ENCODE data around the gene DNMT1.
A peak's percentile ranks its signal among the peaks of the same experiment; 100 is the strongest.
"Not testable (repeated sequence)": the region's sequence is repeated elsewhere in the genome, so short reads cannot be mapped to it uniquely, and the experiment has no call there.

Gene DNMT1

DNA sequence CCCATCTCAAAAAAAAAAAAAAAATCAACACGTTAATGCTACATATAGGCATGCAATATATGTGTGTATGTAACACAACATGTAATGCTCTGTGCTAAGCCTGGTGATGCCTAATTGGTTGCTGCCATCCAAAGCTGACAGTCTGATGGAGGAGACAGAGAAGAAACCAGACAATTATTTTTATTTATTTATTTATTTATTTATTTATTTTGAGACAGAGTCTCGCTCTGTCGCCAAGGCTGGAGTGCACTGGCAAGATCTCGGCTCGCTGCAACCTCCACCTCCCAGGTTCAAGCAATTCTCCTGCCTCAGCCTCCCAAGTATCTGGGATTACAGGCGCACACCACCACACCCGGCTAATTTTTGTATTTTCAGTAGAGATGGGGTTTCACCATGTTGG lies 40.7 kb upstream of the DNMT1 start:
- no CpG with 5 or more reads among the region's 7 CpGs for WGBS (ENCODE audit: extremely low coverage, insufficient coverage, low lambda C conversion rate)
- not testable (repeated sequence) for H3K79me1 ChIP-seq (ENCODE audit: low read length); H4K5ac ChIP-seq (ENCODE audit: low read length); H3K23ac ChIP-seq (ENCODE audit: low read length); H2AK5ac ChIP-seq (ENCODE audit: low read length); H2BK15ac ChIP-seq (replicated peaks; ENCODE audit: low read depth); H3K4me2 ChIP-seq (ENCODE audit: low read length); H4K8ac ChIP-seq (ENCODE audit: low read depth, low read length); DNase-seq; H3K4me3 ChIP-seq (ENCODE audit: low read length); H3K4ac ChIP-seq (ENCODE audit: low read depth, low read length); H3K27ac ChIP-seq (ENCODE audit: low read depth, low read length); H2BK5ac ChIP-seq (ENCODE audit: low read length); H3K56ac ChIP-seq (ENCODE audit: low read length); H3K36me3 ChIP-seq (ENCODE audit: control insufficient read depth, insufficient read depth, low read length); H3K79me2 ChIP-seq (ENCODE audit: control insufficient read depth, insufficient read depth, low read length); H3K4me1 ChIP-seq (ENCODE audit: control insufficient read depth, low read depth, low read length); H3K18ac ChIP-seq (ENCODE audit: low read length); H3K9ac ChIP-seq (ENCODE audit: low read length); H3K27me3 ChIP-seq (ENCODE audit: insufficient read depth, low read length, poor library complexity); H2BK120ac ChIP-seq (ENCODE audit: low read depth, low read length)

DNA sequence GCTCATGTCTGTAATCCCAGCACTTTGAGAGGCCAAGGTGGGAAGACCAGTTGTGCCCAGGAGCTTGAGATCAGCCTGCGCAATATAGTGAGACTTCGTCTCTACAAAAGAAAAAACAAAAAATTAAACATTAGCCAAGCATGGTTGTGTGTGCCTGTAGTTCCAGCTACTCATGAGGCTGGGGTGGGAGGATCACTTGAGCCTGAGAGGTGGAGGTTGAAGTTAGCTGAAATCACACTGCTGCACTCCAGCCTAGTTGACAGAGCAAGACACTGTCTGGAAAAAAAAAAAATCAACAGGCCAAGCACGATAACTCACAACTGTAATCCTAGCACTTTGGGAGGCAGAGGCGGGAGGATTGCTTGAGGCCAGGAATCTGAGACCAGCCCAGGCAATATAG lies 40.2 kb upstream of the DNMT1 start:
- no peaks in the 10 kb centered on the region for H3K79me2 ChIP-seq (ENCODE audit: control insufficient read depth, insufficient read depth, low read length)
- no peak overlapping the region for H4K8ac ChIP-seq (ENCODE audit: low read depth, low read length)
- H3K4ac ChIP-seq (ENCODE audit: low read depth, low read length), result no peak overlapping the region
- H3K23ac ChIP-seq (ENCODE audit: low read length), result no peak overlapping the region
- H3K27ac ChIP-seq (ENCODE audit: low read depth, low read length), result no peak overlapping the region
- H3K36me3 ChIP-seq (ENCODE audit: control insufficient read depth, insufficient read depth, low read length), result no peaks in the 10 kb centered on the region
- no peaks in the 10 kb centered on the region for H3K4me1 ChIP-seq (ENCODE audit: control insufficient read depth, low read depth, low read length)
- no peak for DNase-seq
- H4K5ac ChIP-seq (ENCODE audit: low read length), result no peak overlapping the region
- H3K4me3 ChIP-seq (ENCODE audit: low read length), result no peak overlapping the region
- H3K9ac ChIP-seq (ENCODE audit: low read length), result no peak overlapping the region
- H2AK5ac ChIP-seq (ENCODE audit: low read length), result no peak overlapping the region
- H2BK120ac ChIP-seq (ENCODE audit: low read depth, low read length), result no peak overlapping the region
- H3K79me1 ChIP-seq (ENCODE audit: low read length), result no peaks in the 10 kb centered on the region
- H3K56ac ChIP-seq (ENCODE audit: low read length), result no peak overlapping the region
- H3K18ac ChIP-seq (ENCODE audit: low read length), result no peak overlapping the region
- no peak overlapping the region for H2BK5ac ChIP-seq (ENCODE audit: low read length)
- H3K4me2 ChIP-seq (ENCODE audit: low read length), result no peak overlapping the region
- no peaks in the 10 kb centered on the region for H3K27me3 ChIP-seq (ENCODE audit: insufficient read depth, low read length, poor library complexity)
- H2BK15ac ChIP-seq (replicated peaks; ENCODE audit: low read depth), result no peak overlapping the region
- WGBS (ENCODE audit: extremely low coverage, insufficient coverage, low lambda C conversion rate), result no CpG with 5 or more reads among the region's 4 CpGs

GRCh38 chr19:10233946-10234345 lies 39.2 kb upstream of the DNMT1 start:
- Histone ChIP-seq H2BK120ac (ENCODE audit: low read depth, low read length) (no peak overlapping the region), H3K4ac (ENCODE audit: low read depth, low read length) (no peak overlapping the region), H2BK5ac (ENCODE audit: low read length) (no peak overlapping the region), H3K27ac (ENCODE audit: low read depth, low read length) (no peak overlapping the region), H3K4me3 (ENCODE audit: low read length) (no peak overlapping the region), H3K18ac (ENCODE audit: low read length) (no peak overlapping the region), H3K79me2 (ENCODE audit: control insufficient read depth, insufficient read depth, low read length) (no peaks in the 10 kb centered on the region), H3K36me3 (ENCODE audit: control insufficient read depth, insufficient read depth, low read length) (no peaks in the 10 kb centered on the region), H3K23ac (ENCODE audit: low read length) (no peak overlapping the region), H3K4me1 (ENCODE audit: control insufficient read depth, low read depth, low read length) (no peaks in the 10 kb centered on the region), H4K8ac (ENCODE audit: low read depth, low read length) (no peak overlapping the region), H2AK5ac (ENCODE audit: low read length) (no peak overlapping the region), H3K56ac (ENCODE audit: low read length) (no peak overlapping the region), H3K79me1 (ENCODE audit: low read length) (no peaks in the 10 kb centered on the region), H3K4me2 (ENCODE audit: low read length) (no peak overlapping the region), H2BK15ac (replicated peaks; ENCODE audit: low read depth) (no peak overlapping the region), H3K27me3 (ENCODE audit: insufficient read depth, low read length, poor library complexity) (no peaks in the 10 kb centered on the region), H3K9ac (ENCODE audit: low read length) (no peak overlapping the region), H4K5ac (ENCODE audit: low read length) (no peak overlapping the region)
- no CpG with 5 or more reads among the region's 4 CpGs for WGBS (ENCODE audit: extremely low coverage, insufficient coverage, low lambda C conversion rate)
- DNase-seq, result no peak

- H3K79me2 ChIP-seq (ENCODE audit: control insufficient read depth, insufficient read depth, low read length), result no peaks in the 10 kb centered on the region
- no peak overlapping the region for H3K23ac ChIP-seq (ENCODE audit: low read length)
- no peaks in the 10 kb centered on the region for H3K4me1 ChIP-seq (ENCODE audit: control insufficient read depth, low read depth, low read length)
- peak overlapping the region; percentile 75 for H3K56ac ChIP-seq (ENCODE audit: low read length)
- H2AK5ac ChIP-seq (ENCODE audit: low read length), result no peak overlapping the region
- peak overlapping the region; percentile 3 for H3K4me2 ChIP-seq (ENCODE audit: low read length)
- H2BK5ac ChIP-seq (ENCODE audit: low read length), result no peak overlapping the region
- H3K4me3 ChIP-seq (ENCODE audit: low read length), result no peak overlapping the region
- no peak overlapping the region for H3K27ac ChIP-seq (ENCODE audit: low read depth, low read length)
- no CpG with 5 or more reads among the region's 8 CpGs for WGBS (ENCODE audit: extremely low coverage, insufficient coverage, low lambda C conversion rate)
- H3K27me3 ChIP-seq (ENCODE audit: insufficient read depth, low read length, poor library complexity), result no peaks in the 10 kb centered on the region
- DNase-seq, result no peak
- peaks cover 2% of the 10 kb centered on the region for H3K79me1 ChIP-seq (ENCODE audit: low read length)
- H4K8ac ChIP-seq (ENCODE audit: low read depth, low read length), result peak overlapping the region; percentile 28
- H3K36me3 ChIP-seq (ENCODE audit: control insufficient read depth, insufficient read depth, low read length), result no peaks in the 10 kb centered on the region
- H3K9ac ChIP-seq (ENCODE audit: low read length), result peak overlapping the region; percentile 10
- no peak overlapping the region for H2BK15ac ChIP-seq (replicated peaks; ENCODE audit: low read depth)
- H2BK120ac ChIP-seq (ENCODE audit: low read depth, low read length), result no peak overlapping the region
- H3K4ac ChIP-seq (ENCODE audit: low read depth, low read length), result no peak overlapping the region
- no peak overlapping the region for H4K5ac ChIP-seq (ENCODE audit: low read length)
- H3K18ac ChIP-seq (ENCODE audit: low read length), result no peak overlapping the region
Measured at GRCh38 chr19:10231612-10232228, 37.0 kb upstream of the DNMT1 start.

- peak within 1 kb of the TSS; percentile 9 for H3K4ac ChIP-seq (ENCODE audit: low read depth, low read length)
- H3K36me3 ChIP-seq (ENCODE audit: control insufficient read depth, insufficient read depth, low read length), result no peaks in the 10 kb centered on the region
- H3K4me2 ChIP-seq (ENCODE audit: low read length), result peak within 1 kb of the TSS; percentile 91
- no peaks in the 10 kb centered on the region for H3K27me3 ChIP-seq (ENCODE audit: insufficient read depth, low read length, poor library complexity)
- H4K5ac ChIP-seq (ENCODE audit: low read length), result no peak within 1 kb of the TSS
- H2BK120ac ChIP-seq (ENCODE audit: low read depth, low read length), result no peak within 1 kb of the TSS
- DNase-seq, result peak; percentile 89
- H4K8ac ChIP-seq (ENCODE audit: low read depth, low read length), result peak within 1 kb of the TSS; percentile 28
- H2BK5ac ChIP-seq (ENCODE audit: low read length), result no peak within 1 kb of the TSS
- no peaks in the 10 kb centered on the region for H3K79me2 ChIP-seq (ENCODE audit: control insufficient read depth, insufficient read depth, low read length)
- peak within 1 kb of the TSS; percentile 65 for H3K4me3 ChIP-seq (ENCODE audit: low read length)
- H2AK5ac ChIP-seq (ENCODE audit: low read length), result no peak within 1 kb of the TSS
- WGBS (ENCODE audit: extremely low coverage, insufficient coverage, low lambda C conversion rate), result no CpG with 5 or more reads among the region's 73 CpGs
- H3K18ac ChIP-seq (ENCODE audit: low read length), result peak within 1 kb of the TSS; percentile 43
- H3K9ac ChIP-seq (ENCODE audit: low read length), result peak within 1 kb of the TSS; percentile 82
- peak within 1 kb of the TSS; percentile 95 for H3K56ac ChIP-seq (ENCODE audit: low read length)
- peaks cover 2% of the 10 kb centered on the region for H3K79me1 ChIP-seq (ENCODE audit: low read length)
- H3K4me1 ChIP-seq (ENCODE audit: control insufficient read depth, low read depth, low read length), result no peaks in the 10 kb centered on the region
- H3K27ac ChIP-seq (ENCODE audit: low read depth, low read length), result no peak within 1 kb of the TSS
- no peak within 1 kb of the TSS for H2BK15ac ChIP-seq (replicated peaks; ENCODE audit: low read depth)
- peak within 1 kb of the TSS; percentile 76 for H3K23ac ChIP-seq (ENCODE audit: low read length)
Measured at GRCh38 chr19:10230861-10231611, 36.3 kb upstream of the DNMT1 start, which contains the start of gene S1PR2. TSS of gene S1PR2 (minus strand) at chr19:10231331. CDS start at chr19:10224905, 6,426 bp downstream.

All from mesendoderm (in vitro differentiated cells).